SU-DHL-6 (cell line): Measurements from ENCODE around the gene SFRP5.

ENCODE experiments used
- H2AFZ ChIP-seq: fragments of 200-600 bp; sonication (generic); 2 replicates; pipeline ENCODE4 v1.6.1; 2014; ENCODE audit warnings: low read depth, mild to moderate bottlenecking, moderate library complexity, mixed read lengths, antibody characterized with exemption, low read length; ENCODE audit not compliant: severe bottlenecking
- H3F3A ChIP-seq: fragments of 200-600 bp; shearing (Covaris generic); 2 replicates; pipeline ENCODE4 v1.6.0; 2016; ENCODE audit warnings: antibody characterized with exemption, mild to moderate bottlenecking; ENCODE audit not compliant: insufficient read depth
- H3K27ac ChIP-seq: fragments of 200-600 bp; sonication (generic); 2 replicates; pipeline ENCODE4 v1.5.1; 2016; ENCODE audit warnings: low read depth, mild to moderate bottlenecking, low read length, moderate library complexity, mixed read lengths
- H3K27me3 ChIP-seq: fragments of 200-600 bp; sonication (generic), shearing (Covaris generic); 2 replicates; pipeline ENCODE4 v1.6.0; 2014; ENCODE audit warnings: mild to moderate bottlenecking, low read length
- H3K36me3 ChIP-seq: fragments of 200-600 bp; sonication (generic); 2 replicates; pipeline ENCODE4 v1.6.1; 2014; ENCODE audit warnings: mild to moderate bottlenecking, low read length, mixed read lengths
- H3K4me2 ChIP-seq: fragments of 300-600, 200-600 bp; shearing (Covaris generic), sonication (generic); 2 replicates; pipeline ENCODE4 v1.6.0; 2014; ENCODE audit warnings: low read length, low read depth, mild to moderate bottlenecking; ENCODE audit not compliant: poor library complexity, severe bottlenecking
- H3K4me3 ChIP-seq: fragments of 200-600 bp; sonication (generic); 2 replicates; pipeline ENCODE4 v1.5.1; 2014; ENCODE audit warnings: antibody characterized with exemption, low read length, mild to moderate bottlenecking, mixed read lengths; ENCODE audit not compliant: insufficient read depth, poor library complexity, severe bottlenecking
- H3K79me2 ChIP-seq: fragments of 200-600 bp; sonication (generic); 2 replicates; pipeline ENCODE4 v1.6.1; 2014; ENCODE audit warnings: mild to moderate bottlenecking, low read length, moderate library complexity; ENCODE audit not compliant: insufficient read depth
- H3K9ac ChIP-seq: fragments of 200-600 bp; sonication (generic); 2 replicates; pipeline ENCODE4 v1.7.0; 2014; ENCODE audit warnings: mild to moderate bottlenecking, low read length
- H3K9me2 ChIP-seq: fragments of 200-600 bp; sonication (generic); replicated peaks from 2 replicates; pipeline ENCODE4 v1.6.1; 2014; ENCODE audit warnings: low read length; ENCODE audit not compliant: insufficient read depth
- H3K9me3 ChIP-seq: fragments of 200-600 bp; sonication (generic); 2 replicates; pipeline ENCODE4 v1.6.1; 2014; ENCODE audit warnings: low read length, mixed read lengths; ENCODE audit not compliant: insufficient read depth
- H4K20me1 ChIP-seq: fragments of 200-600 bp; sonication (generic); 2 replicates; pipeline ENCODE4 v1.6.1; 2014; ENCODE audit warnings: low read depth, mild to moderate bottlenecking, antibody characterized with exemption, low read length, moderate library complexity, mixed read lengths
- EZH2phosphoT487 ChIP-seq: fragments of 200-600 bp; sonication (generic), shearing (Covaris generic); conservative IDR thresholded peaks from 2 replicates; pipeline ENCODE4 v1.6.1; 2018; ENCODE audit warnings: mild to moderate bottlenecking, antibody characterized with exemption, low read length, moderate library complexity, mixed read lengths
- TF ChIP-seq, protein P1 (sequence below): fragments of 200-600 bp; sonication (generic); IDR thresholded peaks from one replicate; pipeline ENCODE4 v1.5.1; 2017; ENCODE audit warnings: antibody characterized with exemption, mild to moderate bottlenecking, low read length, moderate library complexity; ENCODE audit not compliant: insufficient read depth, poor library complexity, severe bottlenecking

Gene SFRP5

GRCh38 chr10:97717627-97718026 lies 54.2 kb downstream of the SFRP5 start:
- Histone ChIP-seq H3K4me2 (no peak overlapping the region), H3K27me3 (no peaks in the 10 kb centered on the region), H3K9ac (no peak overlapping the region), H3F3A (no peaks in the 10 kb centered on the region), H3K9me2 (no peaks in the 10 kb centered on the region), H4K20me1 (no peaks in the 10 kb centered on the region), H3K9me3 (no peaks in the 10 kb centered on the region), H2AFZ (no peak overlapping the region), H3K36me3 (no peaks in the 10 kb centered on the region), H3K79me2 (no peaks in the 10 kb centered on the region), H3K4me3 (no peak overlapping the region), H3K27ac (no peak overlapping the region)
- TF ChIP-seq, protein P1, sequence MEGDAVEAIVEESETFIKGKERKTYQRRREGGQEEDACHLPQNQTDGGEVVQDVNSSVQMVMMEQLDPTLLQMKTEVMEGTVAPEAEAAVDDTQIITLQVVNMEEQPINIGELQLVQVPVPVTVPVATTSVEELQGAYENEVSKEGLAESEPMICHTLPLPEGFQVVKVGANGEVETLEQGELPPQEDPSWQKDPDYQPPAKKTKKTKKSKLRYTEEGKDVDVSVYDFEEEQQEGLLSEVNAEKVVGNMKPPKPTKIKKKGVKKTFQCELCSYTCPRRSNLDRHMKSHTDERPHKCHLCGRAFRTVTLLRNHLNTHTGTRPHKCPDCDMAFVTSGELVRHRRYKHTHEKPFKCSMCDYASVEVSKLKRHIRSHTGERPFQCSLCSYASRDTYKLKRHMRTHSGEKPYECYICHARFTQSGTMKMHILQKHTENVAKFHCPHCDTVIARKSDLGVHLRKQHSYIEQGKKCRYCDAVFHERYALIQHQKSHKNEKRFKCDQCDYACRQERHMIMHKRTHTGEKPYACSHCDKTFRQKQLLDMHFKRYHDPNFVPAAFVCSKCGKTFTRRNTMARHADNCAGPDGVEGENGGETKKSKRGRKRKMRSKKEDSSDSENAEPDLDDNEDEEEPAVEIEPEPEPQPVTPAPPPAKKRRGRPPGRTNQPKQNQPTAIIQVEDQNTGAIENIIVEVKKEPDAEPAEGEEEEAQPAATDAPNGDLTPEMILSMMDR, result no peak
- no peak for TF ChIP-seq EZH2phosphoT487
